SK-N-SH treated with all-trans-retinoic acid at 6 μM for 48 hours (cell line): Measurements from ENCODE around the gene BCAP29.

ENCODE experiments used
- ZFP30 ChIP-seq: fragments of 450-650 bp; formaldehyde crosslinking; IDR thresholded peaks from 2 replicates; pipeline ENCODE4 v1.5.0; 2022; ENCODE audit warnings: mild to moderate bottlenecking, moderate library complexity
- ZNF565 ChIP-seq: fragments of 450-650 bp; formaldehyde crosslinking; conservative IDR thresholded peaks from 2 replicates; pipeline ENCODE4 v1.5.0; 2020; ENCODE audit warnings: low read depth, mild to moderate bottlenecking, moderate library complexity
- TF ChIP-seq, protein P1 (sequence below): fragments of 250-450 bp; sonication (Bioruptor Pico); IDR thresholded peaks from 2 replicates; pipeline ENCODE4 v1.5.0; 2020; ENCODE audit warnings: mild to moderate bottlenecking, moderate library complexity

GRCh38 chr7:107534139-107534538 lies 45.9 kb upstream of the BCAP29 start:
- TF ChIP-seq ZNF565 (CRISPR knock-in tag) (no peak), ZFP30 (CRISPR knock-in tag) (no peak)
- TF ChIP-seq, protein P1, sequence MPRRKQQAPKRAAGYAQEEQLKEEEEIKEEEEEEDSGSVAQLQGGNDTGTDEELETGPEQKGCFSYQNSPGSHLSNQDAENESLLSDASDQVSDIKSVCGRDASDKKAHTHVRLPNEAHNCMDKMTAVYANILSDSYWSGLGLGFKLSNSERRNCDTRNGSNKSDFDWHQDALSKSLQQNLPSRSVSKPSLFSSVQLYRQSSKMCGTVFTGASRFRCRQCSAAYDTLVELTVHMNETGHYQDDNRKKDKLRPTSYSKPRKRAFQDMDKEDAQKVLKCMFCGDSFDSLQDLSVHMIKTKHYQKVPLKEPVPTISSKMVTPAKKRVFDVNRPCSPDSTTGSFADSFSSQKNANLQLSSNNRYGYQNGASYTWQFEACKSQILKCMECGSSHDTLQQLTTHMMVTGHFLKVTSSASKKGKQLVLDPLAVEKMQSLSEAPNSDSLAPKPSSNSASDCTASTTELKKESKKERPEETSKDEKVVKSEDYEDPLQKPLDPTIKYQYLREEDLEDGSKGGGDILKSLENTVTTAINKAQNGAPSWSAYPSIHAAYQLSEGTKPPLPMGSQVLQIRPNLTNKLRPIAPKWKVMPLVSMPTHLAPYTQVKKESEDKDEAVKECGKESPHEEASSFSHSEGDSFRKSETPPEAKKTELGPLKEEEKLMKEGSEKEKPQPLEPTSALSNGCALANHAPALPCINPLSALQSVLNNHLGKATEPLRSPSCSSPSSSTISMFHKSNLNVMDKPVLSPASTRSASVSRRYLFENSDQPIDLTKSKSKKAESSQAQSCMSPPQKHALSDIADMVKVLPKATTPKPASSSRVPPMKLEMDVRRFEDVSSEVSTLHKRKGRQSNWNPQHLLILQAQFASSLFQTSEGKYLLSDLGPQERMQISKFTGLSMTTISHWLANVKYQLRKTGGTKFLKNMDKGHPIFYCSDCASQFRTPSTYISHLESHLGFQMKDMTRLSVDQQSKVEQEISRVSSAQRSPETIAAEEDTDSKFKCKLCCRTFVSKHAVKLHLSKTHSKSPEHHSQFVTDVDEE (CRISPR knock-in tag), result no peak
